Endothelial cell (in vitro differentiated cells): ENCODE data around the gene ALOX15. TPM values are rescaled to one million over a fixed set of nuclear protein-coding genes. Genes with fewer than 3 reads are reported as not detected.
"Not testable (repeated sequence)": the region's sequence is repeated elsewhere in the genome, so short reads cannot be mapped to it uniquely, and the experiment has no call there.

Experiments used
- DNase-seq: peaks from one replicate; pipeline ENCODE4 v3.0.0; 2021; ENCODE audit warnings: low spot score
- H3K27ac Mint-ChIP-seq: one replicate; pipeline ENCODE4 v1.8.0; 2021; ENCODE audit warnings: mixed read lengths, inconsistent platforms; ENCODE audit not compliant: unreplicated experiment
- H3K27me3 Mint-ChIP-seq: one replicate; pipeline ENCODE4 v1.8.0; 2021; ENCODE audit warnings: mild to moderate bottlenecking, moderate library complexity, mixed read lengths, inconsistent platforms; ENCODE audit not compliant: unreplicated experiment
- H3K36me3 Mint-ChIP-seq: one replicate; pipeline ENCODE4 v1.8.0; 2021; ENCODE audit warnings: mild to moderate bottlenecking, low read depth, mixed read lengths, inconsistent platforms; ENCODE audit not compliant: unreplicated experiment
- H3K4me1 Mint-ChIP-seq: one replicate; pipeline ENCODE4 v1.8.0; 2021; ENCODE audit warnings: mild to moderate bottlenecking, mixed read lengths, inconsistent platforms; ENCODE audit not compliant: unreplicated experiment
- H3K4me3 Mint-ChIP-seq: one replicate; pipeline ENCODE4 v1.8.0; 2021; ENCODE audit warnings: mild to moderate bottlenecking, mixed read lengths, inconsistent platforms; ENCODE audit not compliant: unreplicated experiment
- H3K9me3 Mint-ChIP-seq: one replicate; pipeline ENCODE4 v1.8.0; 2021; ENCODE audit warnings: mixed read lengths, inconsistent platforms; ENCODE audit not compliant: unreplicated experiment
- CTCF ChIP-seq: fragments of 200-600 bp; sonication (generic); IDR thresholded peaks from one replicate; pipeline ENCODE4 v1.5.0; 2021; ENCODE audit warnings: antibody characterized with exemption; ENCODE audit not compliant: unreplicated experiment
- total RNA-seq: library from RNA; stranded (reverse); fragmentation: NEBNext Ultra II Directional; extraction: Animal tissue kit (Norgen Biotek cat#: 25700); gene quantifications from one replicate; pipeline ENCODE4 v1.2.1, GENCODE V29; 2021; ENCODE audit not compliant: unreplicated experiment

Gene ALOX15
- total RNA-seq, 1 donor from 2014 or later, result 17.0 TPM

- Mint-ChIP-seq H3K4me1 (peaks cover 10% of the 10 kb centered on the region), H3K27ac (no peak overlapping the region), H3K27me3 (peaks cover 9% of the 10 kb centered on the region), H3K4me3 (no peak overlapping the region), H3K9me3 (no peaks in the 10 kb centered on the region), H3K36me3 (no peaks in the 10 kb centered on the region)
- no peak for DNase-seq
- TF ChIP-seq CTCF, result no peak
Measured at GRCh38 chr17:4593021-4593421, 48.5 kb downstream of the ALOX15 start.

- H3K4me3 Mint-ChIP-seq, result no peak overlapping the region
Measured at GRCh38 chr17:4592240-4593005, 49.1 kb downstream of the ALOX15 start.

GRCh38 chr17:4591529-4591928 lies 49.9 kb downstream of the ALOX15 start:
- no peak overlapping the region for H3K4me3 Mint-ChIP-seq
- no peak for DNase-seq
- H3K9me3 Mint-ChIP-seq, result no peaks in the 10 kb centered on the region
- H3K27me3 Mint-ChIP-seq, result peaks cover 12% of the 10 kb centered on the region
- H3K36me3 Mint-ChIP-seq, result no peaks in the 10 kb centered on the region
- no peak for TF ChIP-seq CTCF
- no peak overlapping the region for H3K27ac Mint-ChIP-seq
- peaks cover 12% of the 10 kb centered on the region for H3K4me1 Mint-ChIP-seq

More at GRCh38 chr17:4592240-4593005, 49.1 kb downstream of the ALOX15 start:
- Mint-ChIP-seq H3K27ac (no peak overlapping the region), H3K4me1 (peaks cover 10% of the 10 kb centered on the region), H3K36me3 (no peaks in the 10 kb centered on the region), H3K9me3 (no peaks in the 10 kb centered on the region), H3K27me3 (peaks cover 9% of the 10 kb centered on the region)
- DNase-seq, result no peak
- no peak for TF ChIP-seq CTCF

- peaks cover 17% of the 10 kb centered on the region for H3K27me3 Mint-ChIP-seq
- no peak overlapping the region for H3K4me3 Mint-ChIP-seq
- H3K27ac Mint-ChIP-seq, result no peak overlapping the region
- DNase-seq, result no peak
- H3K4me1 Mint-ChIP-seq, result peaks cover 13% of the 10 kb centered on the region
- no peaks in the 10 kb centered on the region for H3K9me3 Mint-ChIP-seq
- no peak for TF ChIP-seq CTCF
- H3K36me3 Mint-ChIP-seq, result no peaks in the 10 kb centered on the region
Measured at GRCh38 chr17:4590981-4591453, 50.5 kb downstream of the ALOX15 start.

GRCh38 chr17:4590042-4590441 lies 51.4 kb downstream of the ALOX15 start:
- H3K27ac Mint-ChIP-seq, H3K9me3 Mint-ChIP-seq, H3K36me3 Mint-ChIP-seq, H3K4me3 Mint-ChIP-seq, DNase-seq: not testable (repeated sequence)
- Mint-ChIP-seq H3K27me3 (peaks cover 21% of the 10 kb centered on the region), H3K4me1 (peaks cover 10% of the 10 kb centered on the region)
